Body of pancreas (tissue), 4 donors: ENCODE data around the gene SORCS2. TPM values are rescaled to one million over a fixed set of nuclear protein-coding genes. Genes with fewer than 3 reads are reported as not detected.
A peak's percentile ranks its signal among the peaks of the same experiment; 100 is the strongest.

Source experiments
- ATAC-seq: fragments of 150-250 bp; one replicate; pipeline ENCODE4 v1.9.1; 2016
- DNase-seq, 4 donors: peaks; one replicate each; pipeline ENCODE4 v3.0.0-alpha.2; 2019
- H3K27ac ChIP-seq, 4 donors: fragments of 200-600 bp; sonication (generic); 1 replicate in 3 of 4; 2 replicates in 1 of 4; pipeline versions ENCODE4 v1.5.1 to v1.6.1; 2016 to 2019; ENCODE audit warnings: mild to moderate bottlenecking in 1 of 4, mixed read lengths in 1 of 4, moderate library complexity in 1 of 4
- H3K27me3 ChIP-seq, 2 donors: fragments of 200-600 bp; sonication (generic); one replicate each; pipeline ENCODE4 v1.6.0; 2016; ENCODE audit warnings: mild to moderate bottlenecking in 1 of 2
- H3K36me3 ChIP-seq, 2 donors: fragments of 200-600 bp; sonication (generic); replicated peaks in 1 of 2; 2 replicates each; pipeline ENCODE4 v1.5.1; 2016; ENCODE audit warnings: low read depth in 2 of 2; ENCODE audit not compliant: insufficient read depth in 1 of 2
- H3K4me1 ChIP-seq: fragments of 200-600 bp; sonication (generic); one replicate; pipeline ENCODE4 v1.6.0; 2016
- H3K4me3 ChIP-seq, 2 donors: fragments of 200-600 bp; sonication (generic); 1 replicate in 1 of 2; 2 replicates in 1 of 2; pipeline ENCODE4 v1.5.1; 2016 to 2019
- H3K9me3 ChIP-seq, 3 donors: fragments of 200-600 bp; sonication (generic); 1 replicate in 2 of 3; 2 replicates in 1 of 3; pipeline ENCODE4 v1.5.1; 2016
- POLR2A ChIP-seq, 3 donors: fragments of 450-650 bp; IDR thresholded peaks; one replicate each; pipeline ENCODE4 v1.6.1; 2016; ENCODE audit warnings: antibody characterized with exemption in 3 of 3, mild to moderate bottlenecking in 2 of 3
- WGBS, 2 donors: methylation state at CpG; one replicate each; pipeline ENCODE4 v1.1.5; 2017; 5-methylcytosine and 5-hydroxymethylcytosine counted together
- intact Hi-C: fragments of 100-400 bp; cut with DNase I; formaldehyde crosslinking; loops from one replicate; pipeline ENCODE4 v1.15.1; 2023
- total RNA-seq, 2 donors: library from RNA; depleted of rRNA; stranded (reverse); fragments of >200 nt; gene quantifications; one replicate each; pipeline ENCODE4 v1.1.0, GENCODE V29; 2016
- TF ChIP-seq, protein P1 (sequence below), 7 experiments: fragments of 450-650 bp in 4 of 7; fragments of 200-600 bp in 3 of 7; sonication (generic) in 3 of 7; IDR thresholded peaks; one replicate each; pipeline ENCODE4 v1.5.1; 2016 to 2019; ENCODE audit warnings: antibody characterized with exemption in 7 of 7

SORCS2 gene
- total RNA-seq, 2 donors from 2014 or later, result 0.26 to 0.33 TPM

DNA sequence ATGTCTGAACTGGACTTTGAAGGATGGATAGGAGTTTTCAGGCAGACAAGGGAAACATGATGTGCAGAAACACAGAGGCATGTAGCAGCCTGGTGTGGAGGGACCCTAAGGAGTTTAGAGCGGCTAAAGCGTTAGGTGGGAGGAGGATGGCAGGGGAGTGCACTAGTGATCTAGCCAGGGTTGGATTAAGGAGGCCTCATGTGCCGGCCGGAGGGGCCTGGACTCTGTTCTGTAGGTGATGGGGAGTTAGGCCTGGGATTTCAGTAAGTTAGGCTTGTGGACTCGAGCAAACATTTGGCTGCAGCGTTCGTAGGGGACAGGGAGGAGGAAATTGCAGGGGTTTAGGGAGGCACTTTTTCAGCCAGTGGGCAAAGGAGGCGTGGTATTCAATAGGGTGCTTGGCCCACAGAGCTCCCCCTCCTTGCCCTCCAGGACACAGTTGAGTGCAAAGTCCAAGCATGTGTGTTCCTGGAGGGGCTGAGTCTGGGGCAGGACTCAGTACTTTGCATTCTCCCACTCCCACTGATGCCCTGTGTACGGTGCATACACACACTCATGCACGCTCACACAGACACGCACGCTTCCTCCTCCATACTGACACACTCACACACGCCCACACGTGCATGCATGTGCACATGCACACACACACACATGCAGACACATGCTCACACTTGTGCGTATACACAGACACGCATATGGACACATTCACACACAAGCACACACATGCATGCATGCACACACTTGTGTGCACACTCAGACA, 223.8 kb downstream of the SORCS2 start:
- DNase-seq, result peak in 2 of 4 donors; percentile 2

DNA sequence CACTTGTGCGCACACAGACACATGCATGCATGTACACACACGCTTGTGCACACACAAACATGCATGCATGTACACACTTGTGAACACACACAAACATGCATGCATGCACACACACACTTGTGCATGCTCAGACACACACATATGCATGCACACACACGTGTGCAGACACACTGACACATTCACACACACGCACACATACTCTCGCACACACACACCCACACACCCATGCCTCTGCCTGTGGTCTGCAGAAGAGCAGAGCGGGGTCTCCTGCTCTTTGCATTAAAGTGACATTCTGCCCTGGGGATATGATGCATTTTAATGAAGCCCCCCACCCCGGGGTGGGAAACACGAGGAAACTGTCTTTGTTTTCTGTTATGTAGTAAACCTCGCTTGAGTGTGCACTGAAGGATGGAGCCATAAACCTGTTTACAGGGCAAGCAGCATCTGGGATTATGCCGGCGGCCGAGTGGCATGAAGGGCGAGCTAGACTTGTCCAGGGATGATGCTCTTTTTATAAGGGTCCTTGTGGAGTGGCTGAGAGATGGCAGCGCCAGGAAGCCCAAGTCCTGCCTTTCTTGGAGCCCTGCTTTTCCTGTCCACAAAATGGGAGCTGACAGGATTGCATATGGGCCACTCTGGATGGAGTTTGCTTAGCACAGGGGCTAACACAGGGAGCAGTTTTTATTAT, 224.6 kb downstream of the SORCS2 start:
- H3K27ac ChIP-seq, result no peak overlapping the region
- peaks cover 0 to 6% of the 10 kb centered on the region in 2 donors for H3K27me3 ChIP-seq
- no peak for ATAC-seq
- no peaks in the 10 kb centered on the region for H3K9me3 ChIP-seq
- intact Hi-C loops, result no loop called here
- peak in 2 of 4 donors; percentile 2 to 3 for DNase-seq
- H3K4me3 ChIP-seq, result no peak overlapping the region
- no peak for TF ChIP-seq POLR2A (IDR thresholded peaks at IDR 0.05)
- TF ChIP-seq, protein P1, sequence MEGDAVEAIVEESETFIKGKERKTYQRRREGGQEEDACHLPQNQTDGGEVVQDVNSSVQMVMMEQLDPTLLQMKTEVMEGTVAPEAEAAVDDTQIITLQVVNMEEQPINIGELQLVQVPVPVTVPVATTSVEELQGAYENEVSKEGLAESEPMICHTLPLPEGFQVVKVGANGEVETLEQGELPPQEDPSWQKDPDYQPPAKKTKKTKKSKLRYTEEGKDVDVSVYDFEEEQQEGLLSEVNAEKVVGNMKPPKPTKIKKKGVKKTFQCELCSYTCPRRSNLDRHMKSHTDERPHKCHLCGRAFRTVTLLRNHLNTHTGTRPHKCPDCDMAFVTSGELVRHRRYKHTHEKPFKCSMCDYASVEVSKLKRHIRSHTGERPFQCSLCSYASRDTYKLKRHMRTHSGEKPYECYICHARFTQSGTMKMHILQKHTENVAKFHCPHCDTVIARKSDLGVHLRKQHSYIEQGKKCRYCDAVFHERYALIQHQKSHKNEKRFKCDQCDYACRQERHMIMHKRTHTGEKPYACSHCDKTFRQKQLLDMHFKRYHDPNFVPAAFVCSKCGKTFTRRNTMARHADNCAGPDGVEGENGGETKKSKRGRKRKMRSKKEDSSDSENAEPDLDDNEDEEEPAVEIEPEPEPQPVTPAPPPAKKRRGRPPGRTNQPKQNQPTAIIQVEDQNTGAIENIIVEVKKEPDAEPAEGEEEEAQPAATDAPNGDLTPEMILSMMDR (IDR thresholded peaks at IDR 0.05), result no peak
- H3K36me3 ChIP-seq, result no peaks in the 10 kb centered on the region
- no peaks in the 10 kb centered on the region for H3K4me1 ChIP-seq
- 62 to 75% methylated on average over 14 of the region's 14 CpGs for WGBS, 2 donors

More for the DNA sequence above, 223.8 kb downstream of the SORCS2 start:
- no peak for ATAC-seq
- Histone ChIP-seq H3K4me3 (no peak overlapping the region), H3K36me3 (no peaks in the 10 kb centered on the region), H3K27me3 (peaks cover 0 to 6% of the 10 kb centered on the region in 2 donors), H3K9me3 (no peaks in the 10 kb centered on the region), H3K27ac (no peak overlapping the region), H3K4me1 (no peaks in the 10 kb centered on the region)
- intact Hi-C loops, result no loop called here
- TF ChIP-seq POLR2A (IDR thresholded peaks at IDR 0.05), result no peak
- TF ChIP-seq, protein P1 (IDR thresholded peaks at IDR 0.05), result no peak
- 60 to 72% methylated on average over 13 to 16 of the region's 16 CpGs for WGBS, 2 donors

DNA sequence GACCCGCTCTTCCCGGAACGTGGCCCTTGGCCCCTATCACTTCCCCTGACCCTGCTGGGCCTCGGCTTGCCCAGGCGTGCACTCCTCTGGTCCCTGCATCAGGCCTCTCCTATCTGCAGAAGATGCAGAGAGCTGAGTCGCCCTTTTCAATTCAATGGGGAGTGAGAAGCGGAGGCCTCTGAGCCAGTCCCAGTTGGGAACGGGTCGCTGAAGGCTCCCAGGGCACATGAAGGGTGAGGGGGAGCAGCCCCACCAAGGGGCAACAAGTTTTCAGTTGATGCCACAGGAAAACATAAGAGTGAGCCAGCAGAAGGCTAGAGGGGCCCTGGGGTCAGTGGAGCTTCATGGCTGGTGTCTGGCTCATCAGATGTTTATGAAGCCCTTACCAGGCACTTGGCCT, 225.3 kb downstream of the SORCS2 start:
- no peak overlapping the region for H3K27ac ChIP-seq
- H3K4me1 ChIP-seq, result no peaks in the 10 kb centered on the region
- H3K27me3 ChIP-seq, result no peaks in the 10 kb centered on the region
- ATAC-seq (no peak), DNase-seq (peak in 2 of 4 donors; percentile 0 to 2)
- intact Hi-C loops, result no loop called here
- TF ChIP-seq, protein P1 (IDR thresholded peaks at IDR 0.05), result no peak
- TF ChIP-seq POLR2A (IDR thresholded peaks at IDR 0.05), result no peak
- H3K9me3 ChIP-seq, result no peaks in the 10 kb centered on the region
- H3K36me3 ChIP-seq, result no peaks in the 10 kb centered on the region
- WGBS, 2 donors, result 42 to 78% methylated on average over 5 to 9 of the region's 9 CpGs
- no peak overlapping the region for H3K4me3 ChIP-seq

DNA sequence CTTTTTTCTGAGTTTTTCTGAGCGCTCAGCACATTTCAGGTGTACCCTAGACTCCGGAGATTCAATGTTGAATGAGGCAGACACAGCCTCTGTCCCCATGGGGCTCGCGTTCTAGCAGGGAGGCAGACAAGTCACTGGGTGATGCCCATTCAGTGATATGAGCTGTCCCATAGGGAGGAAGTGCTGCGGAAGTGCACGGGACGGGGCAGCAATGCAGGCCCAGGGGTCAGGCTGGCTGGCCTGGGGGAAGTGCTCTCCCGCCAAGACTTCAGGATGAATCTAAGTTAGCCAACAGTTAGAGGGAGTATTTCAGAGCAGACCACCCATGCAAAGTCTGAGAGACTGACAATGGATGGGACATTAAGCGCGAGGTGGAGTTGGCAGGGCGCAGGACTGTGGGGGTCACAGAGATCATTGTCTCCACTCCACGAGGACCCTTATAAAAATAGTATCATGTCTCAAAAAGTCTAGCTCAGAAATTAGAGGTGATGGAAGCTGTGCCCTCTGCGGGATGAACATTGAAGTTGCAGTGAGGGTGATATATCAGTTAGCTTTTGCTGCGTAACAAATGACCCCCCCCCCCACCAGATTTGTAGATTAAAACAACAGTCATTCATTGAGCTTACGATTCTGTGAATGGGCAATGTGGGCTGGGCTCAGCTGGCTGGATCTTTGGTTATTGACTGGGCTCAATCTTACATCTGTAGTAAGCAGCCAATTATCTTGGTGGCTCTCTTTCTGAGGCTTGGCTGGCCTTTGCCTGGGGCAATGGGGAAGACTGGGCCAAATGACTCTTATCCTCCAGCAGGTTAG, 226.0 kb downstream of the SORCS2 start:
- Histone ChIP-seq H3K27ac (no peak overlapping the region), H3K4me1 (no peaks in the 10 kb centered on the region), H3K9me3 (no peaks in the 10 kb centered on the region), H3K36me3 (no peaks in the 10 kb centered on the region), H3K4me3 (no peak overlapping the region), H3K27me3 (no peaks in the 10 kb centered on the region)
- DNase-seq, result peak in 2 of 4 donors; percentile 3 to 4
- intact Hi-C loops, result no loop called here
- TF ChIP-seq, protein P1 (IDR thresholded peaks at IDR 0.05), result no peak
- TF ChIP-seq POLR2A (IDR thresholded peaks at IDR 0.05), result no peak
- ATAC-seq, result no peak
- 82% methylated on average over 15 of the region's 15 CpGs for WGBS, 2 donors
